ENCODE results near the gene GLOD4.

The GLOD4 gene

DNA sequence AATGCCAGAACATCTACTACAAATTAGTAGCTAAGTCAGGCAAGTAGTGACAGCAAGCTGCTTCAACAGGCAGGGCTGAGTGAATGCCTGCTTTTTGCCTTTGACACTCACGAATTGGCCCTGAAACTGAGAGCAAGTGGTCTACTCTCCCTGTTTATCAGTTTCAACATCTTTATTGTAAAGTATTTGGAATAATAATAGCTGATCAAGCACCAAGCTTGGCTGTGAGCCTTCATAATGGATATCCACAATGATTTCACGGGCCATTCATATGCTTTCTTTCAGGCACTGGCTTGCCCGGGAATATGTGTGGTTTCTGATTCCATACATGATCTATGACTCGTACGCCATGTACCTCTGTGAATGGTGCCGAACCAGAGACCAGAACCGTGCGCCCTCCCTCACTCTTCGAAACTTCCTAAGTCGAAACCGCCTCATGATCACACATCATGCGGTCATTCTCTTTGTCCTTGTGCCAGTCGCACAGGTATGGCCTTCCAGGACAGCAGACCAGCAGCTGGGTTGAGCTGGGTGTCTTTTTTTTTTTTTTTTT, 44.4 kb downstream of the GLOD4 start:
- no peak for DNase-seq

DNA sequence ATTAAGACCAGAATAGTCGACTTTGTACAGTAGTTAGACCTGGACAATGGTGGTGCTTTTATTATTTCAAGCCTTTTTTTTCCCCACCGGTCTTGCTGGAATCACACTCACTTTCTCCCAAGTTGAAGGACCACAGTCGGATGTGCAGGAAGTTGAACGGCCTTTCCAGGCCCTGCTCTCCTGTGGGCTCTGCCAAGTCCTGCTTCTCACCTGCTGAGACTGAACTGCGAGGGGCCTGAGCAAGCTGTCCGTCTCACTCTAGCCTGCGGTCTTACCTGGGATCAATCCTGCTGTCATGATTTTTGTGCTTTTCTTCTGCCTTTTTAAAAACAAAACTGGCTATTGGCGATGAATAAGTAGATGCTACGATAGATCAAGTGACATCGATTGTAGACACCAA, 48.3 kb downstream of the GLOD4 start:
- DNase-seq = no peak

DNA sequence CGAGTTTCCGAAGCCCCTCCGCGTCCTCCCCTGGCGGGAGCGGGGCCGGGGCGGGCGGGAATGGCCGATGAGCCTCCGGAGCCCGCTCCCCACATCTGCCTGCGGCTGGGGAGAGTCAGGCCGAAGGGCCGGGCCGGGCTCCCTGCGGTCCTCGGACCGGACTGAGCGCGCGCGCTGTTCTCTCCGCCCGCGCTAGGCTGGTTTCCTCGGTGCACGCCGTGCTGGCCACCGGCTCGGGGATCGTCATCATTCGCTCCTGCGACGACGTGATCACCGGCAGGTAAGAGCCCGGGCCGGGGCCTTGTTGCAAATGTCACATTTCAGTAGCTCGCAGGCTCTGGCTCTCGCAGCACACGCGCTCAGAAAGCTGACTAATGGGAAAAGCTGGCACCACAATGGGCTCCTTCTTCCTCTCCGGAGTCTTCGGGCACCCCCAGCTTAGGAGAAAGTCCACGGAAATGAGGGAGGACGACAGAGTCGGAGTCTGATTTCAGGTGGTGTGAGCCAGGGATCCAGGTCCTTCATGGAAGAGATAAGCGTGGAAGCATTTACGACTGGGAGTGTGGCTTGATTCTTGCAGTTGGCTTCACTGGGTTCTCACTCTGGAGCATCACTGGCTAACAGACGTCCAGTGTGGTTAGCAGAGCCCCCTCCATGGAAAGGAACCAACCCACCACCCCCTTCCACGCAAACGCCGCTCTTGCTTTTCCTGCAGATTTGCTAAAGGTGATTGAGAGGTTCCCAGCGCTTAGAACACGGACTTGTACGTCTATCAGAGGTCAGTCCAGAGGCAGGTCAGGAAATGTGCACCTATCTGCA, 49.0 kb downstream of the GLOD4 start:
- DNase-seq = peak; percentile 56

DNA sequence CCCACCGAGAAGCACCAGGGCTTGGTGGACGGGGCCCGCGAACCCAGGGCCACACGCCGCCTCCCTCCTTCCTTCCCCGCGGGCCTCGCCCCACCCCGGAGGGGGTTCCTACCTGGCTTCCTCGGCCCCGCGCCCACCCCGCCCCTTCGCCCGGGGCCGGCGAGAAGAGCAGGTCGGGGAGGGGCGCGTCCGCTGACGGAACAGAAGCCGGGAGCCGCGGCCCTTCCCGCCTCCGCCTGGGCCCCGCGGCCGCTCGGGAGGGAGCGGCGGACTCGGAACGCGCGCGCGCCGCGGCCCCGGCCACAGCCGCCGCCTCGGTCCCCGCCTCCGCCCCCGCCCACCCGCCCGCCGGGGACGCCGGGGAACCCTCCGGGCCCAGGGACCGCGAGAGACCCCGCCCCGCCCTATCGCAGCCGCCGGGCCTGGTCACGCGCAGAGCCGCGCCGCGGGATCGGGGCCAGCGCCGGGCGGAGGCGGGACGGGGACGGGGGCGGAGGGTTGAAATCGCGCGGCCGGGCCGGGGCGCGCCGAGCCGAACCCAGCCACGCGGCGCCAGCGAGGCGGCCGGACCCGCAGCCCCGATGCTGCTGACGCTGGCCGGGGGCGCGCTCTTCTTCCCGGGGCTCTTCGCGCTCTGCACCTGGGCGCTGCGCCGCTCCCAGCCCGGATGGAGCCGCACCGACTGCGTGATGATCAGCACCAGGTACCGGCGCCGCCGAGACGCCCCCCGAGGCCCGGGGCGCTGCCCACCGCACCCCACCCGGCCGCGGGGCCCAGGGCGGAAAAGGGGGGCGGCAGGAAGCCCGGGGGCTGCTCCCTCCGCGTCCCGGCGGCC, 49.8 kb downstream of the GLOD4 start, which contains the start of gene TLCD3A:
TLCD3A (plus strand) TSS at position 530 of the 835 bp plus-strand sequence; CDS start at position 582, 52 bp downstream.
- peak; percentile 84 for DNase-seq

GRCh38 chr17:731644-732066, 50.4 kb downstream of the GLOD4 start:
- DNase-seq = no peak

GRCh38 chr17:728911-729310, 53.2 kb downstream of the GLOD4 start:
- no peak for DNase-seq

GRCh38 chr17:726271-726919, 55.7 kb downstream of the GLOD4 start:
- DNase-seq = no peak

- no peak for DNase-seq
These were observed 56.3 kb downstream of the GLOD4 start for GRCh38 chr17:725746-726145.

DNA sequence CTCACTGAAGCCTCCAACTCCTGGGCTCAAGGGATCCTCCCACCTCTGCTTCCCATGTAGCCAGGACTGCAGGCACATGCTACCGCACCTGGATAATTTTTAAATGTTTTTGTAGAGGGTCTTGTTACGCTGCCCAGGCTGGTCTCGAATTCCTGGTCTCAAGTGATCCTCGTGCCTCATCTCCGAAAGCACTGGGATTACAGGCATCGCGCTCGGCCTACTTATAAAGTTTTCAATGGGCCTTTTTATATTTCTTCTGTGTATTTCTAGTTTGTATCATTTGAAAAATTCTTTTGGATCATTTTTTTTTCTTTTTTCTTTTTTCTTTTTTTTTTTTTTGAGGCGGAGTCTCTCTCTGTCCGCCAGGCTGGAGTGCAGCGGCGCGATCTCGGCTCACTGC, 57.0 kb downstream of the GLOD4 start:
- DNase-seq = no peak

GRCh38 chr17:721540-721937, 60.5 kb downstream of the GLOD4 start:
- DNase-seq = no peak

DNA sequence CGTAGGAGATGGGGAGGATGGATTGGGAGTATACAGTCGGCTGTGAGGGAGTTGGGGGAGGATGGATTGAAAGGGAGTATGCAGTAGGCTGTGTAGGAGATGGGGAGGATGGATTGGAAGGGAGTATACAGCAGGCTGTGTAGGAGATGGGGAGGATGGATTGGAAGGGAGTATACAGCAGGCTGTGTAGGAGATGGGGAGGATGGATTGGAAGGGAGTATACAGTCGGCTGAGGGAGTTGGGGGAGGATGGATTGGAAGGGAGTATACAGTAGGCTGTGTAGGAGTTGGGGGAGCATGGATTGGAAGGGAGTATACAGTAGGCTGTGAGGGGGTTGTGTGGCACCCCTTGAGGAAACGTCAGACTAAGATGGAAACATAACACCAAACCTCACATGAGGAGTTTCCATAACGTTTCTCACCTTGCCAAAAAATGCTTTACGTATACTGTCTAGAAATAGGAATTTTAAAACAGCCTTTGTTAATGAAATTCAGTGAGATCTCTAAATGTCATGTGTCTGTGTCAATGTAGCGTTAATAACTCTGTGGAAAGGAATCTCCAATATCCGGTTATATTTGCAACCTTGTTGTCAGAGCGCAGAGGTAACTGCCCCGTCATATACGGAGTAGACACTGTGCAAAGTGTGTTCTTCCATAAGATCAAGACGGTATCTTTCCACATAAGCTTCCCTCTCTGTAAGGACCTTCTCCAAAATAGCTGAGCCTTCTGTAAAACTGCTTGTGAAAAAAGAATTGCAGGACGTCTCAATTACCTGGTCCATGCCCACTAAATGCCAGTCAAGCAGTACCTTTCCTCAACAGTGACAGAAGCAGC, 61.2 kb downstream of the GLOD4 start:
- no peak for DNase-seq

DNA sequence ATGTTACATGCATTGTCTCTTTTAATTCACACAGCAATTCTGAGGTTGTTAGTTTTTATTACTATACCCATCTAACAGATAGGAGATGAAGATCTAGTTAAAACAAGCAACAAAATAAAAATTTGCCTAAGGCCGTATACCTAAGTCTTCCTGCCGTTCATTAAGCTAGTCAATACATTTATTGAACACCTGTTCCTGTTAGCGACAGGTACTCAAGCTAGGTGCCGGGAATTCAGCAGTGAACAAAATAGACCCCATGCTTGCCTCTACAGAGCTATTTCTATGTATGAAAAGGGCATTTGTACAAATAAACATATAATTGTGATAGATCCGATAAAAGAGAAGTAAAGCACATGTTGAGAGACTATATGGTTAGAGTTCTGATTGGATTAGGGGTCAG, 64.0 kb downstream of the GLOD4 start:
- DNase-seq = no peak
